K562 (cell line): ENCODE results near the gene RASIP1. TPM values are rescaled to one million over a fixed set of nuclear protein-coding genes. Genes with fewer than 3 reads are reported as not detected.
A peak's percentile ranks its signal among the peaks of the same experiment; 100 is the strongest.

Source experiments
- ATAC-seq: fragments of 200-7000 bp; cut with Tn5 transposase; 3 replicates; pipeline ENCODE4 v1.9.1; 2020; ENCODE audit warnings: moderate library complexity
- BruUV-seq: library from RNA; stranded (reverse); fragments of 400-500 nt; replicated peaks from 2 replicates; lab custom pipeline; 2021; lab: Mats Ljungman, UMichigan
- CTCF ChIA-PET: fragments of 300-600 bp; formaldehyde crosslinking; extraction: SDS; loops from one replicate; lab custom pipeline; 2021; ENCODE audit warnings: low intra/inter-chr PET ratio; lab: Yijun Ruan, JAX
- POLR2A ChIA-PET: fragments of 300-600, 350-650 bp; sonication (Branson Sonifier 250); formaldehyde crosslinking; extraction: SDS; loops from one replicate; lab custom pipeline; 2021; ENCODE audit warnings: antibody characterized with exemption, inconsistent platforms; lab: Yijun Ruan, JAX
- DNase-seq, 4 experiments: peaks; one replicate each; pipeline versions ENCODE4 v3.0.0 to v3.0.0-alpha.2; 2011 to 2018; ENCODE audit warnings: low spot score in 3 of 4, mixed read lengths in 3 of 4; ENCODE audit errors: extremely low read depth in 1 of 4
- FAIRE-seq: peaks from 2 replicates; lab custom pipeline; 2011; peaks lifted over from hg19 to GRCh38; lab: Jason Lieb, UNC
- H2AFZ ChIP-seq: 2 replicates; pipeline ENCODE4 v1.6.0; 2011; ENCODE audit warnings: low read depth, low read length, control low read depth, inconsistent platforms
- H3K27ac ChIP-seq: fragments of 200-600 bp; 3 replicates; pipeline ENCODE4 v1.8.0; 2011; ENCODE audit warnings: low read depth, mild to moderate bottlenecking, control low read depth, inconsistent platforms, low read length, moderate library complexity, mixed read lengths; ENCODE audit errors: extremely low read depth
- H3K27me3 ChIP-seq, 2 experiments: fragments of 300-600 bp in 1 of 2; 2 replicates in 1 of 2; 3 replicates in 1 of 2; pipeline versions ENCODE4 v1.6.0 to v1.8.0; 2011; ENCODE audit warnings: inconsistent platforms in 2 of 2, low read length in 2 of 2, mild to moderate bottlenecking in 1 of 2, mixed read lengths in 1 of 2, moderate library complexity in 1 of 2; ENCODE audit not compliant: control insufficient read depth in 2 of 2, insufficient read depth in 2 of 2
- H3K36me3 ChIP-seq: fragments of 300-600 bp; 3 replicates; pipeline ENCODE4 v1.8.0; 2011; ENCODE audit warnings: mild to moderate bottlenecking, low read length, inconsistent platforms; ENCODE audit not compliant: control insufficient read depth, insufficient read depth
- H3K4me1 ChIP-seq, 2 experiments: fragments of 200-600 bp in 1 of 2; replicated peaks in 1 of 2; 2 replicates in 1 of 2; 3 replicates in 1 of 2; pipeline versions ENCODE4 v1.5.1 to v1.8.0; 2011; ENCODE audit warnings: inconsistent platforms in 2 of 2, low read length in 2 of 2, mild to moderate bottlenecking in 1 of 2, mixed read lengths in 1 of 2, moderate library complexity in 1 of 2; ENCODE audit not compliant: control insufficient read depth in 2 of 2, insufficient read depth in 2 of 2
- H3K4me2 ChIP-seq: 2 replicates; pipeline ENCODE4 v1.6.1; 2011; ENCODE audit warnings: low read length, control low read depth, inconsistent platforms, mixed read lengths; ENCODE audit not compliant: insufficient read depth
- H3K4me3 ChIP-seq: fragments of 200-600 bp; sonication (generic), shearing (Covaris generic); 2 replicates; pipeline ENCODE4 v1.5.1; 2016; ENCODE audit warnings: control low read depth, inconsistent platforms
- H3K79me2 ChIP-seq: fragments of 200-600 bp; 3 replicates; pipeline ENCODE4 v1.8.0; 2011; ENCODE audit warnings: low read length, inconsistent platforms; ENCODE audit not compliant: control insufficient read depth, insufficient read depth
- H3K9ac ChIP-seq, 2 experiments: 2 replicates each; pipeline versions ENCODE4 v1.6.0 to v1.6.1; 2011; ENCODE audit warnings: low read depth in 2 of 2, low read length in 2 of 2, control low read depth in 1 of 2, inconsistent platforms in 1 of 2, mild to moderate bottlenecking in 1 of 2, mixed read lengths in 1 of 2; ENCODE audit not compliant: insufficient read depth in 1 of 2
- H3K9me1 ChIP-seq: one replicate; pipeline ENCODE4 v1.6.0; 2011; ENCODE audit warnings: inconsistent platforms, mild to moderate bottlenecking, low read length, moderate library complexity; ENCODE audit not compliant: control insufficient read depth, insufficient read depth
- H3K9me3 ChIP-seq: replicated peaks from 2 replicates; pipeline ENCODE4 v1.5.1; 2011; ENCODE audit warnings: low read depth, low read length, inconsistent platforms; ENCODE audit not compliant: control insufficient read depth, insufficient read depth
- H4K20me1 ChIP-seq: replicated peaks from 2 replicates; pipeline ENCODE4 v1.6.1; 2011; ENCODE audit warnings: low read length, inconsistent platforms, mixed read lengths; ENCODE audit not compliant: control insufficient read depth, insufficient read depth
- EZH2 ChIP-seq: IDR thresholded peaks from 2 replicates; pipeline ENCODE4 v1.6.1; 2012; ENCODE audit warnings: low read depth, mild to moderate bottlenecking, inconsistent platforms, low read length, borderline replicate concordance
- HNRNPH1 ChIP-seq: fragments of 200-400 bp; formaldehyde crosslinking; optimal IDR thresholded peaks from 2 replicates; pipeline ENCODE3; 2017; ENCODE audit warnings: low read depth, mild to moderate bottlenecking, low read length, moderate library complexity
- MITF ChIP-seq: IDR thresholded peaks from 2 replicates; pipeline ENCODE4 v1.6.1; 2014; ENCODE audit warnings: antibody characterized with exemption
- NR2C2 ChIP-seq, 2 experiments: fragments of 200-800 bp in 1 of 2; sonication (Bioruptor generic) in 1 of 2; sonication (generic) in 1 of 2; formaldehyde crosslinking in 1 of 2; IDR thresholded peaks; 2 replicates each; pipeline versions ENCODE4 v1.6.1 to v1.8.0; 2016 to 2022; ENCODE audit warnings: mild to moderate bottlenecking in 1 of 2, missing compliant biosample characterization in 1 of 2, missing genetic modification characterization in 1 of 2, missing genetic modification reagents in 1 of 2
- PCBP1 ChIP-seq: fragments of 200-400 bp; formaldehyde crosslinking; IDR thresholded peaks from 2 replicates; pipeline ENCODE4 v1.6.1; 2018; ENCODE audit warnings: mild to moderate bottlenecking, low read depth, low read length; ENCODE audit not compliant: poor library complexity, severe bottlenecking
- POLR2G ChIP-seq: fragments of 200-400 bp; formaldehyde crosslinking; IDR thresholded peaks from 2 replicates; pipeline ENCODE4 v1.6.1; 2017; ENCODE audit warnings: low read depth, mild to moderate bottlenecking, antibody characterized with exemption, low read length, moderate library complexity
- SIX5 ChIP-seq, 2 experiments: IDR thresholded peaks; 2 replicates each; pipeline ENCODE4 v1.6.1; 2011; ENCODE audit warnings: low read length in 2 of 2, borderline replicate concordance in 1 of 2, low read depth in 1 of 2, mild to moderate bottlenecking in 1 of 2, moderate library complexity in 1 of 2; ENCODE audit not compliant: insufficient read depth in 1 of 2
- SMARCB1 ChIP-seq: IDR thresholded peaks from 2 replicates; pipeline ENCODE4 v1.6.1; 2011; ENCODE audit warnings: improper control_type of control experiment, low read depth; ENCODE audit not compliant: insufficient read length
- TBP ChIP-seq: optimal IDR thresholded peaks from 2 replicates; pipeline ENCODE3; 2011; ENCODE audit warnings: low read depth, low read length, improper control_type of control experiment
- TFE3 ChIP-seq: fragments of 450-650 bp; formaldehyde crosslinking; IDR thresholded peaks from 2 replicates; pipeline ENCODE4 v1.4.0; 2020; ENCODE audit warnings: mild to moderate bottlenecking, mixed read lengths
- ZNF518B ChIP-seq: fragments of 250-450 bp; sonication (Bioruptor Pico); IDR thresholded peaks from 2 replicates; pipeline ENCODE4 v1.5.0; 2021; ENCODE audit warnings: mild to moderate bottlenecking, moderate library complexity
- WGBS: fragments of 100-300 bp; shearing (Covaris generic); methylation state at CpG from one replicate; pipeline ENCODE4 v1.1.6; 2016; ENCODE audit warnings: low coverage, mixed read lengths; ENCODE audit not compliant: insufficient coverage; ENCODE audit errors: missing lambda C conversion rate; 5-methylcytosine and 5-hydroxymethylcytosine counted together
- in situ Hi-C: fragments of 300-500 bp; cut with MboI; formaldehyde crosslinking; loops from 4 replicates; pipeline ENCODE4 v1.15.0; 2018; ENCODE audit warnings: inconsistent platforms, mixed read lengths
- intact Hi-C: fragments of 100-400 bp; cut with micrococcal nuclease; formaldehyde crosslinking; loops from 2 replicates; pipeline ENCODE4 v1.14.2; 2022
- polyA plus RNA-seq, 8 experiments: library from polyadenylated mRNA; depleted of rRNA in 4 of 8; stranded (reverse) in 5 of 8; unstranded in 3 of 8; fragments of >200 nt; fragmentation: Nextera tagmentation in 2 of 8; fragmentation: Illumina TruSeq in 1 of 8; extraction: Ambion mirVana in 2 of 8; extraction: Trizol in 1 of 8; gene quantifications; 2 replicates each; pipeline versions ENCODE4 v1.2.1 to v1.2.3, GENCODE V29; 2011 to 2014; ENCODE audit warnings: inconsistent platforms in 1 of 8, missing spikeins in 1 of 8
- total RNA-seq, 7 experiments: library from RNA; depleted of rRNA in 6 of 7; stranded (reverse); fragments of >200 nt in 6 of 7; fragmentation: Illumina TruSeq in 2 of 7; extraction: Trizol in 2 of 7; gene quantifications; 2 replicates each; pipeline versions ENCODE4 v1.2.1 to v1.2.3, GENCODE V29; 2011 to 2021; ENCODE audit warnings: low replicate concordance in 1 of 7

RASIP1 gene
- total and polyA plus RNA-seq, 9 of the 15 experiments (the other 6 are each of a cell fraction or from before 2014, with no cell fraction given): 0.20 to 4.7 (median 1.5) TPM

- no peak for TF ChIP-seq EZH2
- no peak for TF ChIP-seq TBP
- TF ChIP-seq HNRNPH1: no peak
- TF ChIP-seq, all 486 proteins: peak for 10
Measured at GRCh38 chr19:48720251-48720612, 20.2 kb downstream of the RASIP1 start (continued).

GRCh38 chr19:48719263-48720171 is 20.9 kb downstream of the RASIP1 start, which contains the start of gene MAMSTR:
TSS of gene MAMSTR (minus strand) at chr19:48719725. CDS start at chr19:48719031, 694 bp downstream.
- Histone ChIP-seq H3K79me2 (0 out of 3 replicates have a peak, but pooled peaks cover 3% of the 10 kb centered on the region), H3K9me3 (no peaks in the 10 kb centered on the region), H3K4me3 (peak within 1 kb of the TSS; percentile 54), H2AFZ (peak within 1 kb of the TSS; percentile 98), H3K4me1 (peaks cover 16 to 62% of the 10 kb centered on the region in 2 experiments), H3K27ac (peak within 1 kb of the TSS; percentile 75), H3K9me1 (no peaks in the 10 kb centered on the region), H3K9ac (peak within 1 kb of the TSS; percentile 69 to 91), H3K27me3 (no peaks in the 10 kb centered on the region), H3K4me2 (peak within 1 kb of the TSS; percentile 84), H4K20me1 (no peaks in the 10 kb centered on the region), H3K36me3 (no peaks in the 10 kb centered on the region)
- in situ Hi-C loops: no loop called here
- CTCF ChIA-PET: interaction anchor here (0.6 kb wide), 1 partner anchor 532 kb away, joined by 4 read pairs; no protein-coding TSS in a partner anchor
- FAIRE-seq: no peak
- no peak for ATAC-seq
- intact Hi-C loops: no loop called here
- WGBS: 80% methylated on average over 15 of the region's 33 CpGs
- DNase-seq: peak in 2 of 4 experiments; percentile 41 to 44
- POLR2A ChIA-PET: interaction anchor here (1.1 kb wide), 1 partner anchor 58 kb away, joined by 3 read pairs; no protein-coding TSS in a partner anchor
- BruUV-seq: no TSS peak
- peak; percentile 68 for TF ChIP-seq POLR2G
- peak; percentile 30 for TF ChIP-seq PCBP1
- no peak for TF ChIP-seq SMARCB1
- TF ChIP-seq ZNF518B (CRISPR knock-in tag): no peak
- TF ChIP-seq MITF: no peak
- no peak for TF ChIP-seq TFE3 (CRISPR knock-in tag)
- no peak for TF ChIP-seq NR2C2 (CRISPR knock-in tag; IDR thresholded peaks at IDR 0.05)
- TF ChIP-seq NR2C2 (tag; IDR thresholded peaks at IDR 0.05): no peak
- TF ChIP-seq SIX5 (IDR thresholded peaks at IDR 0.05; ENCODE audit: borderline replicate concordance in 1 of 2, insufficient read depth in 1 of 2, low read depth in 1 of 2, low read length in 2 of 2): no peak
